ENCODE data around the gene MAGEA2.
"Not testable (repeated sequence)": the region's sequence is repeated elsewhere in the genome, so short reads cannot be mapped to it uniquely, and the experiment has no call there.

- TF ChIP-seq CTCF (IDR thresholded peaks at IDR 0.05; ENCODE audit: insufficient read depth, low read length); POLR2AphosphoS5 (IDR thresholded peaks at IDR 0.05; ENCODE audit: low read depth); SPI1 (IDR thresholded peaks at IDR 0.05; ENCODE audit: borderline replicate concordance, low read depth); GABPA (IDR thresholded peaks at IDR 0.05; ENCODE audit: low read depth): not testable (repeated sequence)
- TF ChIP-seq, protein P1, sequence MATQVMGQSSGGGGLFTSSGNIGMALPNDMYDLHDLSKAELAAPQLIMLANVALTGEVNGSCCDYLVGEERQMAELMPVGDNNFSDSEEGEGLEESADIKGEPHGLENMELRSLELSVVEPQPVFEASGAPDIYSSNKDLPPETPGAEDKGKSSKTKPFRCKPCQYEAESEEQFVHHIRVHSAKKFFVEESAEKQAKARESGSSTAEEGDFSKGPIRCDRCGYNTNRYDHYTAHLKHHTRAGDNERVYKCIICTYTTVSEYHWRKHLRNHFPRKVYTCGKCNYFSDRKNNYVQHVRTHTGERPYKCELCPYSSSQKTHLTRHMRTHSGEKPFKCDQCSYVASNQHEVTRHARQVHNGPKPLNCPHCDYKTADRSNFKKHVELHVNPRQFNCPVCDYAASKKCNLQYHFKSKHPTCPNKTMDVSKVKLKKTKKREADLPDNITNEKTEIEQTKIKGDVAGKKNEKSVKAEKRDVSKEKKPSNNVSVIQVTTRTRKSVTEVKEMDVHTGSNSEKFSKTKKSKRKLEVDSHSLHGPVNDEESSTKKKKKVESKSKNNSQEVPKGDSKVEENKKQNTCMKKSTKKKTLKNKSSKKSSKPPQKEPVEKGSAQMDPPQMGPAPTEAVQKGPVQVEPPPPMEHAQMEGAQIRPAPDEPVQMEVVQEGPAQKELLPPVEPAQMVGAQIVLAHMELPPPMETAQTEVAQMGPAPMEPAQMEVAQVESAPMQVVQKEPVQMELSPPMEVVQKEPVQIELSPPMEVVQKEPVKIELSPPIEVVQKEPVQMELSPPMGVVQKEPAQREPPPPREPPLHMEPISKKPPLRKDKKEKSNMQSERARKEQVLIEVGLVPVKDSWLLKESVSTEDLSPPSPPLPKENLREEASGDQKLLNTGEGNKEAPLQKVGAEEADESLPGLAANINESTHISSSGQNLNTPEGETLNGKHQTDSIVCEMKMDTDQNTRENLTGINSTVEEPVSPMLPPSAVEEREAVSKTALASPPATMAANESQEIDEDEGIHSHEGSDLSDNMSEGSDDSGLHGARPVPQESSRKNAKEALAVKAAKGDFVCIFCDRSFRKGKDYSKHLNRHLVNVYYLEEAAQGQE (IDR thresholded peaks at IDR 0.05; ENCODE audit: insufficient replicate concordance, low read depth): not testable (repeated sequence)
Measured at GRCh38 chrX:152787062-152787461, 33.4 kb upstream of the MAGEA2 start.
